ENCODE data around the gene YAF2.
"Not testable (repeated sequence)": the region's sequence is repeated elsewhere in the genome, so short reads cannot be mapped to it uniquely, and the experiment has no call there.

GRCh38 chr12:42224501-42224900, 13.5 kb downstream of the YAF2 start:
- TF ChIP-seq POLR2AphosphoS5, POLR2A (IDR thresholded peaks at IDR 0.05): not testable (repeated sequence)
- TF ChIP-seq, protein P1, sequence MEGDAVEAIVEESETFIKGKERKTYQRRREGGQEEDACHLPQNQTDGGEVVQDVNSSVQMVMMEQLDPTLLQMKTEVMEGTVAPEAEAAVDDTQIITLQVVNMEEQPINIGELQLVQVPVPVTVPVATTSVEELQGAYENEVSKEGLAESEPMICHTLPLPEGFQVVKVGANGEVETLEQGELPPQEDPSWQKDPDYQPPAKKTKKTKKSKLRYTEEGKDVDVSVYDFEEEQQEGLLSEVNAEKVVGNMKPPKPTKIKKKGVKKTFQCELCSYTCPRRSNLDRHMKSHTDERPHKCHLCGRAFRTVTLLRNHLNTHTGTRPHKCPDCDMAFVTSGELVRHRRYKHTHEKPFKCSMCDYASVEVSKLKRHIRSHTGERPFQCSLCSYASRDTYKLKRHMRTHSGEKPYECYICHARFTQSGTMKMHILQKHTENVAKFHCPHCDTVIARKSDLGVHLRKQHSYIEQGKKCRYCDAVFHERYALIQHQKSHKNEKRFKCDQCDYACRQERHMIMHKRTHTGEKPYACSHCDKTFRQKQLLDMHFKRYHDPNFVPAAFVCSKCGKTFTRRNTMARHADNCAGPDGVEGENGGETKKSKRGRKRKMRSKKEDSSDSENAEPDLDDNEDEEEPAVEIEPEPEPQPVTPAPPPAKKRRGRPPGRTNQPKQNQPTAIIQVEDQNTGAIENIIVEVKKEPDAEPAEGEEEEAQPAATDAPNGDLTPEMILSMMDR (IDR thresholded peaks at IDR 0.05): not testable (repeated sequence)
